HUES6 (cell line): ENCODE data around the gene HDDC2.
"Not testable (repeated sequence)": the region's sequence is repeated elsewhere in the genome, so short reads cannot be mapped to it uniquely, and the experiment has no call there.

Source experiments
- H3K27ac ChIP-seq: 2 replicates; pipeline ENCODE4 v1.7.0; 2013; ENCODE audit warnings: low read depth, mild to moderate bottlenecking, low read length, inconsistent platforms
- H3K27me3 ChIP-seq: 2 replicates; pipeline ENCODE4 v1.6.1; 2013; ENCODE audit warnings: low read length; ENCODE audit not compliant: control insufficient read depth, insufficient read depth
- H3K36me3 ChIP-seq: 2 replicates; pipeline ENCODE4 v1.6.1; 2013; ENCODE audit warnings: low read length; ENCODE audit not compliant: control insufficient read depth, insufficient read depth
- H3K4me1 ChIP-seq: 2 replicates; pipeline ENCODE4 v1.6.1; 2013; ENCODE audit warnings: low read length; ENCODE audit not compliant: control insufficient read depth, insufficient read depth
- H3K4me3 ChIP-seq: 2 replicates; pipeline ENCODE4 v1.5.1; 2013; ENCODE audit warnings: low read depth, low read length
- H3K9ac ChIP-seq: one replicate; pipeline ENCODE4 v1.6.1; 2013; ENCODE audit warnings: mild to moderate bottlenecking, low read length
- H3K9me3 ChIP-seq: 2 replicates; pipeline ENCODE4 v1.6.1; 2013; ENCODE audit warnings: low read depth, low read length; ENCODE audit not compliant: control insufficient read depth, insufficient read depth

Gene HDDC2

DNA sequence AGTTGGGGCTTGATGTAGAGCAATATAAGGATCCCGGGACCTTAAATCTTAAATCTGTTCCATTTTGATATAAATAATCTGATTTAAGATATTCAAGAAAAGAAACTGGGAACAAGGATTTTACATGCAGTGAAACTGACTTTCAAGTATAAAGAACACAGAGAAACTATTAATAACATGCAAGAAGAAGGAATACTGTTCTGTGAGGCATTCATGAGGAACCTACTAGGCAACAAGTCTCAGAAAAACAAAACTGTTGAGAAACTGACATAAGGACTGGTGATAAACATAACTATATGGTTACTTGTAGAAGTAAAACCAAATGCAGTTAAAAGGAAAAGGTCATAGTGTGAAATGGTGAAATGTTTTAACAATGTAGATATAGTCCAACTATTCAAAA lies 15.8 kb downstream of the HDDC2 start:
- Histone ChIP-seq H3K27ac (no peak overlapping the region), H3K27me3 (no peaks in the 10 kb centered on the region), H3K36me3 (peaks cover 53% of the 10 kb centered on the region), H3K9ac (no peak overlapping the region), H3K4me1 (no peaks in the 10 kb centered on the region), H3K4me3 (no peak overlapping the region), H3K9me3 (peaks cover 4% of the 10 kb centered on the region; the same call in 1 of the 2 replicates)

DNA sequence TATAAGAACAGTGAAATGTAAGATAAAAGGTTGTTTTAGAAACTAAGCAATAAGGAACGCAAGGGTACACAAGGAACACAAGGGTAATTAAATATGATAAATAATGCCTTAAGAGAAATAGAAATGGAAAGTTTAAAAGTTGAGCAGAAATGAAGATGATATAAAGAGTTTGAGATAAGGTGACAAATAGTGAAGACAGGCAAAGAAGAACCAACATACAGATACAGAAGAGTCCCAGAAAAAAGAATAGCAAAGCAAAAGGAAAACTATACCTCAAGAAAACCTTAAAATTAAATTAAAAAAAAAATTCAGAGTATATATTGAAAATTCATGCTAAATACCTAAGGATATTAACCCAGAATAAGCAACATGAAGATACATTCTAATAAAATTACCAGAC lies 16.4 kb downstream of the HDDC2 start:
- Histone ChIP-seq H3K4me1 (peaks cover 3% of the 10 kb centered on the region; the same call in 1 of the 2 replicates), H3K27me3 (no peaks in the 10 kb centered on the region), H3K9ac (no peak overlapping the region), H3K36me3 (peaks cover 50% of the 10 kb centered on the region), H3K4me3 (no peak overlapping the region), H3K9me3 (peaks cover 7% of the 10 kb centered on the region; the same call in 1 of the 2 replicates), H3K27ac (no peak overlapping the region)

DNA sequence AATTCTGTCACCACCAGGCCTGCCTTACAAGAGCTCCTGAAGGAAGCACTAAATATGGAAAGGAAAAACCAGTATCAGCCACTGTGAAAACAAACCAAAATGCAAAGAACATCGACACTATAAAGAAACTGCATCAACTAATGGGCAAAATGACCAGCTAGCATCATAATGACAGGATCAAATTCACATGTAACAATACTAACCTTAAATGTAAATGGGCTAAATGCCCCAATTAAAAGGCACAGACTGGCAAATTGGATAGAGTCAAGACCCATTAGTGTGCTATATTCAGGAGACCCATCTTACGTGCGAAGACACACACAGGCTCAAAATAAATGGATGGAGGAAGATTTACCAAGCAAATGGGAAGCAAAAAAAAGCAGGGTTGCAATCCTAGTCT lies 19.3 kb downstream of the HDDC2 start:
- not testable (repeated sequence) for H3K9ac ChIP-seq, H3K4me1 ChIP-seq, H3K9me3 ChIP-seq, H3K27ac ChIP-seq, H3K27me3 ChIP-seq, H3K4me3 ChIP-seq
- H3K36me3 ChIP-seq = peaks cover 37% of the 10 kb centered on the region

DNA sequence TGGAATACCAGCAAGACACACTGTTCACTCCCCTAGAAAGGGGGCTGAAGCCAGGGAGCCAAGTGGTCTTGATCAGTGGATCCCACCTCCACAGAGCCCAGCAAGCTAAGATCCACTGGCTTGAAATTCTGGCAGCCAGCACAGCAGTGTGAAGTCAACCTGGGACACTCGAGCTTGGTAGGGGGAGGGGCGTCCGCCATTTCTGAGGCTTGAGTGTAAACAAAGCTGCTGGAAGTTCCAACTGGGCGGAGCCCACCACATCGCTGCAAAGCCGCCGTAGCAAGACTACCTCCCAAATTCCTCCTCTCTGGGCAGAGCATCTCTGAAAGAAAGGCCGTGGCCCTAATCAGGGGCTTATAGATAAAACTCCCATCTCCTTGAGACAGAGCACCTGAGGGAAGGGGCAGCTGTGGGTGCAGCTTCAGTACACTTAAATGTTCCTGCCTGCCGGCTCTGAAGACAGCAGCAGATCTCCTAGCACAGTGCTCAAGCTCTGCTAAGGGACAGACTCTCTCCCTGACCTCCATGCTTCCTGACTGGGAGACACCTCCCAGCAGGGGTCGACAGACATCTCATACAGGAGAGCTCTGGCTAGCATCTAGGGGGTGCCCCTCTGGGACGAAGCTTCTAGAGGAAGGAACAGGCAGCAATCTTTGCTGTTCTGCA lies 21.3 kb downstream of the HDDC2 start:
- H3K36me3 ChIP-seq = peaks cover 34% of the 10 kb centered on the region

DNA sequence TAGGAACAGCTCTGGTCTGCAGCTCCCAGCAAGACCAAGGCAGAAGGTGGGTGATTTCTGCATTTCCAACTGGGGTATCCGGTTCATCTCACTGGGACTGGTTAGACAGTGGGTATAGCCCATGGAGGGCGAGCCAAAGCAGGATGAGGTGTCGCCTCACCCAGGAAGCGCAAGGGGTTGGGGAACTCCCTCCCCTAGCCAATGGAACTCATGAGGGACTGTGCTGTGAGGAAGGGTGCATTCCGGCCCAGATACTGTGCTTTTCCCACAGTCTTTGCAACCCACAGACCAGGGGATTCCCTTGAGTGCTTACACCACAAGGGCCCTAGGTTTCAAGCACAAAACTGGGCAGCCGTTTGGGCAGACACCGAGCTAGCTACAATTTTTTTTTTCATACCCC lies 21.8 kb downstream of the HDDC2 start:
- Histone ChIP-seq H3K36me3 (peaks cover 34% of the 10 kb centered on the region), H3K4me3 (no peak overlapping the region)

More for the DNA sequence above, 21.3 kb downstream of the HDDC2 start:
- not testable (repeated sequence) for H3K4me1 ChIP-seq, H3K27ac ChIP-seq, H3K4me3 ChIP-seq, H3K27me3 ChIP-seq, H3K9me3 ChIP-seq
- peak overlapping the region; percentile 34 for H3K9ac ChIP-seq

DNA sequence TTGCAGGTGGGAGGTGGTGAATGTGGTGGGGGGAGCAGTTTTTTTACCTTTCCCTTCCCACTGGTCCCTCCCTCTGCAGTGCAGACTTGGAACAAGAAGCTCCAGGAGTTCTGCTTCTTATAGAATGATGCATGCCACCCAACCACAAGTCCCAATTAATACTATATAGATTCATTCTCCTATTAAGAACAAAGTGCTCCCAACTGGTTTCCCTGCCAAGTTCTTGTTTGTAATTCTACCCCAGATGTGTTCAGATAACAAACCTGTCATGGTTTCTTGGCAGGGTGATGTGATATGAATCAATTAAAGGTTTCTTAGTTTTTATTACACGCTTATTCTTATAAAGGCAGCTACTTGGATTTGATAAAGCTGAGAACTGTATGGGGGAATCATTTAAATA lies 23.9 kb downstream of the HDDC2 start:
- H3K9ac ChIP-seq = no peak overlapping the region
- H3K4me3 ChIP-seq = no peak overlapping the region
- H3K4me1 ChIP-seq = peaks cover 9% of the 10 kb centered on the region
- H3K27ac ChIP-seq = no peak overlapping the region
- H3K9me3 ChIP-seq = 0 out of 2 replicates have a peak, but pooled peaks cover 3% of the 10 kb centered on the region
- H3K36me3 ChIP-seq = peaks cover 45% of the 10 kb centered on the region
- no peaks in the 10 kb centered on the region for H3K27me3 ChIP-seq

More for the DNA sequence above, 21.8 kb downstream of the HDDC2 start:
- H3K9me3 ChIP-seq = 0 out of 2 replicates have a peak, but pooled peaks cover 3% of the 10 kb centered on the region
- H3K27ac ChIP-seq = no peak overlapping the region
- H3K4me1 ChIP-seq = peaks cover 9% of the 10 kb centered on the region
- H3K27me3 ChIP-seq = no peaks in the 10 kb centered on the region
- peak overlapping the region; percentile 34 for H3K9ac ChIP-seq

DNA sequence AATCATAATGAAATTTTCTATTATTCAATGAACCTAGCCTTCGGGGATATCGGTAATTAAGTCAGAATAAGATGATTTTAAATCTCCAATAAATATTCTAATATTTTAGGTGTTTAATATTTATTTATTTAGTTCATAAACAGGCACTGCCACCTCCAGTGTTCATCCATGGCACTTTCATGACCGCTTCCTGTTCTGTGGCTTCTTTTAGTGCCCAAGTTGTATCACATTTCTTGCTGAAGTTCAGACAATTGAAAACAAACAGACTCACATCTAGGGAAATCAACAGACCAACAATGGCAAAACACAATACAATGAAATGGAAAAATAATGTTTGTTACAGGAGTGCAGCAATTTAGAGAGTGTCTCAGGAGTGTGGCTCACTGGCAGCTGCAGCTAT lies 26.0 kb downstream of the HDDC2 start:
- H3K4me3 ChIP-seq = no peak overlapping the region
- no peak overlapping the region for H3K9ac ChIP-seq
- H3K27ac ChIP-seq = no peak overlapping the region
- 0 out of 2 replicates have a peak, but pooled peaks cover 3% of the 10 kb centered on the region for H3K9me3 ChIP-seq
- H3K36me3 ChIP-seq = peaks cover 50% of the 10 kb centered on the region
- no peaks in the 10 kb centered on the region for H3K27me3 ChIP-seq
- peaks cover 9% of the 10 kb centered on the region for H3K4me1 ChIP-seq

DNA sequence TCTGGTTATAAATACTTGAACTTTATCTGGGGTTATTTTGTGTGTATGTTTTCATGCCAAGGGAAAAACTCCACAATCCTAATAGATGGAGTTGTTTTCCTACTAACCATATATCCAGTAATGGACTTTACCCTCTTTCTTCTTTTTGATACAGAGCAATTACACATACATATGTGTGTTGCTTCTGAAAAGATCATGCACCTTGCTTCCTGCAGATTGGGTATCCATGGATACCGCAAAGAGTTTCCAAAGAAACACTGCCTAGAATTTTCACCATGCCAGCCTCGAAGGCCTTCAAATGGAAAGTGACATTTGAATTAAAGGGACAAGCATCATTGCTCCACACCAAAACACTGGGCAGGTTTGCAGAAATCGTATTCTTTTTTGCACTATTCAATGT lies 26.8 kb downstream of the HDDC2 start:
- Histone ChIP-seq H3K27ac (no peak overlapping the region), H3K36me3 (peaks cover 48% of the 10 kb centered on the region)

DNA sequence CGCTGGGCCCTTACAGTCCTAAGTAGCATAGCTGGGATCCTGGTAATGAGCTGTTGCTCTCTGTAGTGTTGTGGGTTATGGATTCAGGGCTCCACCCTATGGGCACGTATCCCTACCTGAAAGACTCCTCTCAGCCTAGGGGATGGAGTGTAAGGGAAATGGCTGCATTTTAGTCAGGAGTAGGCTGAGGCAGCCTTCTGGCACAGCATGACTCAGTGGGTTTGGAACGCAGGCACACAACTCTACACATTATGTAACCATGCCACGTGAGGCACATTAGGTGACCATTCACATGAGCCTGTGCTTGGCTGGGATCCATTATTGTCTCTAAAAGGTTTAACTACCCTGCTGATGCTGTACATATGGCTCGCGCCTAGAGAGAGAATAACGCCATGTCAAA lies 27.8 kb downstream of the HDDC2 start:
- no peak overlapping the region for H3K27ac ChIP-seq
- H3K36me3 ChIP-seq = peaks cover 48% of the 10 kb centered on the region
- no peak overlapping the region for H3K4me3 ChIP-seq
- H3K9me3 ChIP-seq = no peaks in the 10 kb centered on the region
- H3K4me1 ChIP-seq = no peaks in the 10 kb centered on the region
- no peaks in the 10 kb centered on the region for H3K27me3 ChIP-seq
- no peak overlapping the region for H3K9ac ChIP-seq

More for the DNA sequence above, 26.8 kb downstream of the HDDC2 start:
- Histone ChIP-seq H3K9ac (no peak overlapping the region), H3K27me3 (no peaks in the 10 kb centered on the region), H3K4me1 (peaks cover 2% of the 10 kb centered on the region), H3K9me3 (no peaks in the 10 kb centered on the region), H3K4me3 (no peak overlapping the region)

DNA sequence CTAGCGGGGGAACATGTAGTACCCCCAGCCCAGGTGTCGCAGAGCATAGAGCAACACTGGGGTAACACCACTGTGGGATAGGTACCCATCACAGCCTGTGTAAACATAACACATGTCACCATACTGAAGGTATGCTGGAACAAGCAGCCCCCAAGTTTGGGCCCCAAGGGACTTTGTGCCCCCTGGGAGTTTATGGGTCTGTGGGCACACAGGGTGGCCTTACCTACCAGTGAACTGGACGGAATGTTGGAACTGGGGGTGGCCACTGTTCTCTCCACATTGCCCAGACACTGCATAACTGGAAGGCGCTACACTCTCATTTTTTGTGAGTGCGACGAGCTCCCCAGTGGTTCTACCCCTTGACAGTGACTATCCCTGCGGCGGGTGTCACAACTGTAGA lies 28.5 kb downstream of the HDDC2 start:
- Histone ChIP-seq H3K9ac (no peak overlapping the region), H3K4me1 (no peaks in the 10 kb centered on the region), H3K4me3 (no peak overlapping the region), H3K27me3 (no peaks in the 10 kb centered on the region), H3K9me3 (no peaks in the 10 kb centered on the region), H3K27ac (no peak overlapping the region), H3K36me3 (peaks cover 48% of the 10 kb centered on the region)

DNA sequence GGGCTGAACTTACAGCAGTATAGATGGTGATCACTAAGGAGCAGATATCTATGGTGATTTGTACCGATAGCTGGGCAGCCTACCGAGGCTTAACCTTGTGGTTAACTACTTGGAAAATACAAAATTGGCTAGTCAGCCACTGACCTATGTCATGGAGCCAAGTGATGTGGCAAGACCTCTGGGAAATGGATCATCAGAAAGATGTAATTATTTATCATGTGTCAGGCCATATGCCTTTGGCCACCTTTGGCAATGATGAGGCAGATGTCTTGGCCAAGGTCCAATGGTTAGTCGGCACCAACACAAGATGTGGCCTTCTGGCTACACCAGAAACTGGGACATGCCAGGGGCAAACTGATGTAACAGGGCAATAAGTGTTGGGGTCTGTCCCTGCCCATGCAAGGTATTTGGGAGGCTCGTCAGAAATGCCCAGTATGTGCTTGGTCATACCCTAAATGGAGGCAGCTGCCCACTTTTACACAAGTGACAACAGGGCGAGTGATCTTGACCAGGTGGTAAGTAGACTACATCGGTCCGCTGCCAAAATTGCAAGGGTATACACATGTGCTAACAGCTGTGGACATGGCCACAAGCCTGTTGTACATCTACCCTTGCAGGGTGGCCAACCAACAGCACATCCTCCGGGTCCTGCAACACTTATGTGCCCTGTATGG lies 30.1 kb downstream of the HDDC2 start:
- H3K27ac ChIP-seq = no peak overlapping the region
- no peaks in the 10 kb centered on the region for H3K4me1 ChIP-seq
- H3K27me3 ChIP-seq = no peaks in the 10 kb centered on the region
- H3K9me3 ChIP-seq = no peaks in the 10 kb centered on the region
- H3K36me3 ChIP-seq = peaks cover 36% of the 10 kb centered on the region
- no peak overlapping the region for H3K4me3 ChIP-seq
- H3K9ac ChIP-seq = no peak overlapping the region
